ENCODE results near the gene AKR1C4.
A peak's percentile ranks its signal among the peaks of the same experiment; 100 is the strongest.
"Not testable (repeated sequence)": the region's sequence is repeated elsewhere in the genome, so short reads cannot be mapped to it uniquely, and the experiment has no call there.

The AKR1C4 gene

DNA sequence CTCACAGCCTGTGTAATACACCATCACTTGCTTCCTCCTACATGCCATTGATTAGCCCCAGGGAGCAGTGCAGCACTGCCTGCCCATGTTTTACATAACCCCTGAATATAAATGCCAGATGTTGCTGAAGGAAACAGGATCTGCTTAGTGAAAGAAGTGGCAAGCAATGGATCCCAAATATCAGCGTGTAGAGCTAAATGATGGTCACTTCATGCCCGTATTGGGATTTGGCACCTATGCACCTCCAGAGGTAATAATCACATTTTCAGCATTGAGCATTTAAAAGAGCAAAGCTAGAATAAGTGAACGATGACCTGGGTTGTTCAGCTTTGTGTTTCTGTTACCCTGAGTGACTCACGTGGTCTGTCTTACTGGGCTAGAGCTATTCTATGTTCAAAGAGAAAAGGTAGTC is at the start of gene AKR1C4:
Gene AKR1C4, plus strand, starts transcription at position 136 of the 412 bp plus-strand sequence. Its CDS starts 31 bp downstream, at position 167.
- no peak for DNase-seq (ENCODE audit: low spot score)

DNA sequence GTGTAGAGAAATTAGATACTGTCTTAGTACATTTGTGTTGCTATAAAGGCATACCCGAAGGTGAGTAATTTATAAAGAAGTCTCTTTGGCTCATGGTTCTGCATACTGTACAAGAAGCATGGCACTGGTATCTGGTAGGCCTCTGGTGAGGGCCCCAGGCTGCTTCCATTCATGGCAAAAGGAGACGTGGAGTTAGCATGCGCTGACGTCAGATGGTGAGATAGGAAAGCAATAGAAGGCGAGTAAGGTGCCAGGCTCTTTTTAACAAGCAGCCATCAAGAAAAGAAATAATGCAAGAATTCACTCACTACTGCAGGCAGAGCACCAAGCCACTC is 49.8 kb upstream of the AKR1C4 start:
- DNase-seq (ENCODE audit: low spot score), result no peak

DNA sequence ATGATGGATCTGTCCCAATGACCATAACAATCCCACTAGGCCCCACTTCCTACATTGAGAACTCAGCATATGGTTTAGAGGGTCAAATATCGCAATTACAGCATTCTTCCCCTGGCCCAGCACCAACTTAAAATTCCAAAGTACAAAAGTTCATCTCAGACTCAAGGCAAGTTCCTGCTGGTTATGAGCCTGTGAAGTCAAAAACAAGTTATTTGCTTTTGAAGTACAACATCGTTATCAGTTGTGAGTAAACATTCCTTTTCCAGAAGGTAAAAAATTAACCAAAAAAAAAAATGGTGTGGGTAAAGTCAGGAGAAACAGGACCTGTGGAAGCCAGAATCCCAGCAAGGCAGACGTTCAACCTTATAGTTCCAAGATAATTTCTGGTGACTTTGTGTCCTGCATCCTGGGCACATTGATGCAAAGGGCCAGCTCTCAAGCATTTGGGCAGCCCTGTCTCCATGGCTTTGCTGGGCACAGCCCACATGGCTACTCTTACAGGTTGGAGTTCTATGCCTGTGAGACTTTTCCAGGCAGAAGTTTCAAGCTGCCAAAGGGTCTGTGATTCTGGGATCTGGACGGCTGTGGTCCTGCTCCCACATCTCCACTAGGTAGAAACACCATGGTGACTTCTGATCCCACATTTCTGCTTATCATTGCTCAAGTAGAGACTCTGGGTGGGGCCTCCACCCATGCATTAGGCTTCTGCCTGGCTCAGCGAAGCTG is 49.2 kb upstream of the AKR1C4 start:
- peak; percentile 84 for DNase-seq (ENCODE audit: low spot score)

DNA sequence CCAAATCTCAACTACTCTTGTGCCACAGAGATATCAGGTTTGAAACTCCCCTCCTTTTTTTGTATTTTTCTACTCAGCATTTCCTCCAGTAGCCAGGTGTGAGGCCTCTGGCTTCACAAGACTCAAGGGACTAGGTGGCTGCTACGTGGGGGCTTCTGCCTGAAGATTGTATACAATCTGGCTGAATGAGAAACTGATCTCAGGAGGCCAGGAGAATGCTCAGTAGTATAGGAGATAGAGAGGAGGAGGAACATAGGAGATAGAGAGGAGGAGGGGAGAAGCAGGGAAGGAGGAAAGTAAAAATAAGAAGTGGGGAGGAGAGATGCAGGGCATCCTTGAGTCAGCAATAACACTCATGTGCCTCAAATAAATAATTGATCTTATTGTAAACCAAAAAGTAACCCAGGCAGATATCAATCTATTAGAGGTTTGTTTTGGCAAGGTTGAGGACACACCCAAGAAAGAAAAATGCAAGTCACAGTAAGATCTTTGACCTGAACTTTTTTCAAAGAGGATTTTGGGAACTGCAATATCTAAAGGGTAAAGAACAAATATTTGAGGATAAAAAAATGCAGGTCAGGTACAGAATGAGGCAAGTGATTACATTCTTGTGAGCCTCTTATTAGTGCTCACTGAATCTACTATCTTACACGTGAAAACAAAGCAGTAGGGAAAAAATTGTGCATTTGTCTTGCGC is 48.5 kb upstream of the AKR1C4 start:
- peak; percentile 71 for DNase-seq (ENCODE audit: low spot score)

DNA sequence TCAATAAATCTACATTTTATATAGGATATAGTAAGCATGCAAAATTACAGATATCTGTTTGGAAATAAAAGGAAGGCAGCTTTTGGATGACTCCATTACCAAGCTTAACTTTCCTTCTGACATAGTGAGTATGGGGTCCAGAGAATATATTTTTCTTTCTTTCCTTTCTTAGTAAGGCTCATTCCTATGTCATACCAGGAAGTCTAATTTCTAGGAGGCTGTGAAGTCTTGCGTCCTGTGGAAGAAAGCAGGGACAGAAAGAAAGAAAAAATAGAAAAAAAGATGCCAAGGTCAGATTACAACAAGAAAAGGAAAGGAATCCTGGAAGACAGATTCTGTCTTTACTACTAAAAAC is 48.0 kb upstream of the AKR1C4 start:
- no peak for DNase-seq (ENCODE audit: low spot score)

DNA sequence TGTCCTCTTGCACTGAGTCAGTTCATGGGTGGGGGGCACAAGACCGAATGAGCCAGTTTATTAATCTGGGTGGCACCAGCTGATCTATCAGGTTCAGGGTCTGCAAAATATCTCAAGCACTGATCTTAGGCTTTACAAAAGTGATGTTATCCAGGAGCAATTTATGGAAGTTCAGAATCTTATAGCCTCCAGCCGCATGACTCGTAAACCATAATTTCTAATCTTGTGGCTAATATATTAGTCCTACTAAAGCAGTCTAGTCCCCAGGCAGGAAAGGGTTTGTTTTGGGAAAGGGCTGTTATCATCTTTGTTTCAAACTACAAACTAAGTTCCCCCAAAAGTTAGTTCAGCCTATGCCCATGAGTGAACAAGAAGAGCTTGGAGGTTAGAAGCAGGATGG is 45.6 kb upstream of the AKR1C4 start:
- DNase-seq (ENCODE audit: low spot score), result no peak

DNA sequence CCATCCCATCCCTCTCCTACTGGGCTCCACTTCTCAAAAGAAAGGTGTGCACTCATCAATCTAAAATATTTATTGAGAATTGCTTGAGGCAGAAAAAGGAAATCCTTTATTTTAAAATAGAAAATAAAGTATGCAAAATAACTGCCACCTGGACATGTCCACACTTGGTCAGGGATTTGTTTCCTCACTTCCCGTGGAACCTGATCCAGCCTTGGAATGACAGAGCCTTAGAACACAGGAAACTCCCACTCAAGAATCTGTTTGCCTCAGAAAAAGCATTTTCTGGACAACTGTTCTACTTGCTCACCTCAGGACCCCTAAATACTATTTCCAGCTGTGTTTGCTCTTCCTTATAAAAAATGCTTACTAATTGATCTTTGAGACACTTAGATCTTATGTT is 40.7 kb upstream of the AKR1C4 start:
- no peak for DNase-seq (ENCODE audit: low spot score)

DNA sequence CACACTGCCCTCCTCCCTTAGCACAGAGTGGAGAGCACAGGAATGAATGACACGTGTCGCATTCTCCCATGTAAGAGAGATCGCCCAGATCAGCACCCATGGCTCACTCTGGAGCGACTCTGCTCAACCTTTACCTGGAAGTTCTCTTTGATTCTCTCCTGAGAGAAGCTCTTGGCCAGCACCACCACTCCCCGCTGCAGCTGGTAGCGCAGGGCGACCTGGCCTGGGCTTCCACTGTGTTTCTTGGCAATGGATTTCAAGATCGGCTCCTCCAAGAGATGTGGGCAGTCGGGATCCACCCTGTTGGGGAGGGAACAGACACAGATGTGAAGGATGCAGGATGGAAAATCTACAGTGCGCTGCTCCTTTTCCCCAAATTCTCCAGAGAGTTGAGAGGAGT is 39.1 kb upstream of the AKR1C4 start:
- no peak for DNase-seq (ENCODE audit: low spot score)

DNA sequence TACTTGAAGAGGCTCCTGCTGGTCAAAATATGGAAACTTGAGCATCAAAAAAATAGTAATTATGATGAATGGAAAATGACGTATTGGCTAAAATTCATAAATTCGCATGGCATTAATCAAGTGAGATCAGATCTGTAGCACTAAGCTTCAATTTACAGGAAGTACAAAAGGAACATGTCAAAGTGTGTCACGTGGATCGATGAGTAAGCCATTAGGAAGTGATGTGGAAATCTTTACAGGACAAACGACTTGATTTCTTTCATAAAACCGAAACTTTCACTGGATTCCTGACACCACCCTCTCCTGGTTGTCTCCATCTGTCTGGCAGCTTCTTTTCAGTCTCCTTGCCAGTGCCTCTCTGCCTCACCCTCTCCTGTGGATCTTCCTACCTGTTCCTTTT is 37.5 kb upstream of the AKR1C4 start:
- no peak for DNase-seq (ENCODE audit: low spot score)

DNA sequence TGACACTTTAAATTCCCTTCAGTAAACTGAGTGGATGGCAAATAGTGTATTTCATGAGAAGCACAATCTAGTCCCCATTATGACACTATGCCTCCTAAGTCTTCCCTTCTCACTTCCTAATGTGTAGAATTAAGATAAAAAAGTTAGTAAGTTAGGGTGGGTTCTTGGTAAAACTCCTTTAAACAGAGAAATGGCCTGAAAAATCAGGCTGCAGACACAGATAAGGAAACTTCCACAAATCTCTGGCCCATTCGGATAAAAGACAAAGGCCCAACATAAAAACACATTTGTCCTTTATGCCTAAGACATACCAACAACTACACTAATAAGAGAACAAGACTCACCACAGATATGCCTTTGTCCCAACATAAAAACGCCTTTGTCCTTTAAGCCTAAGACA is 33.1 kb upstream of the AKR1C4 start:
- DNase-seq (ENCODE audit: low spot score), result no peak

DNA sequence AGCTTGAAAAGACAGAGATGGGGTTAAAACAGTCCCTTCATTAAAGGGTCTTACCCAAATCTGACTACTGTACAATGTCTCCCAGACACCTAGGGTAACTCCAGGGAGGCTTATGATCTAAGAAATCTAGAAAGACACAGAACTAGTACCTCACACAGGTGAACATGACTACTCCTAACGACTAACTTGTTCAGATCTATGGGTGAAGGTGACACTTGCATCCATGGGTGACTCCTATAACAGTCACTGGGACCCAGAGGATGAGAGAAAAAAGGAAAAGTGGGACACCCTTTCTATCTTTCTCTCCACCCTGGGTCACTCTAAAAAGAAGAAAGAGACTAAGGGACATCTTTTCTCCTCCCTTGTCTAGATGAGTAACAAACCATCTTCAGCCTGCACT is 30.9 kb upstream of the AKR1C4 start:
- no peak for DNase-seq (ENCODE audit: low spot score)

DNA sequence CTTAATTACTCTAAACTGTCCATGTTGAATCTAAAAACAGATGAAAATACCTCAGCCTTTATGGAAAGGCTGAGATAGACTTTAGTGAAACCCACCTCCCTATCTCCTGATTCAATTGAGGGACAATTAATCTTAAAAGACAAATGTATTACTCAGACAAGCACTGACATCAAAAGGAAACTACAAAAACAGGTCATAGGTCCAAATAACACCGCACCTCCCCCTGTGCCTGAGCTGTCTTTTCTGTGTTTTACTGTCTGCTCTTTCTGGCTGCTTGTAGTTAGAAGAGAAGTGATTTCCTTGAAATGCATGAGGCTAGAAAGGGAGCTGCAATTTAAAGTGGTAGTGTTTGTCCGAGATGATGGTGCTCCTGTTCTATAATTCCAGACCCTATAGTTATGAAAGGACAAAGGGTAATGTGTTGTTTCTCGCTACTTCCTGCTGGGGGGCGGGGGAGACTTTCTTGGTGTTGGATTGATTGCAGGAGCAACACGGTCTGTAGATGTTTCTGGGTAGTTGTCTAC is 27.7 kb upstream of the AKR1C4 start:
- no peak for DNase-seq (ENCODE audit: low spot score)

DNA sequence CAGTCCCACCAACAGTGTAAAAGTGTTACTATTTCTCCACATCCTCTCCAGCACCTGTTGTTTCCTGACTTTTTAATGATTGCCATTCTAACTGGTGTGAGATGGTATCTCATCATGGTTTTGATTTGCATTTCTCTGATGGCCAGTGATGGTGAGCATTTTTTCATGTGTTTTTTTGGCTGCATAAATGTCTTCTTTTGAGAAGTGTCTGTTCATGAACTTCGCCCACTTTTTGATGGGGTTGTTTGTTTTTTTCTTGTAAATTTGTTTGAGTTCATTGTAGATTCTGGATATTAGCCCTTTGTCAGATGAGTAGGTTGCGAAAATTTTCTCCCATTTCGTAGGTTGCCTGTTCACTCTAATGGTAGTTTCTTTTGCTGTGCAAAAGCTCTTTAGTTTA is 21.1 kb upstream of the AKR1C4 start:
- not testable (repeated sequence) for DNase-seq (ENCODE audit: low spot score)

DNA sequence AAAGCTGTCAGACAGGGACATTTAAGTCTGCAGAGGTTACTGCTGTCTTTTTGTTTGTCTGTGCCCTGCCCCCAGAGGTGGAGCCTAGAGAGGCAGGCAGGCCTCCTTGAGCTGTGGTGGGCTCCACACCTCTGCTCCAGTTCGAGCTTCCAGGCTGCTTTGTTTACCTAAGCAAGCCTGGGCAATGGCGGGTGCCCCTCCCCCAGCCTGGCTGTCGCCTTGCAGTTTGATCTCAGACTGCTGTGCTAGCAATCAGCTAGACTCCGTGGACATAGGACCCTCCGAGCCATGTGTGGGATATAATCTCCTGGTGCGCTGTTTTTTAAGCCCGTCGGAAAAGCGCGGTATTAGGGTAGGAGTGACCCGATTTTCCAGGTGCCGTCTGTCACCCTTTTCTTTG is 16.1 kb upstream of the AKR1C4 start:
- not testable (repeated sequence) for DNase-seq (ENCODE audit: low spot score)

DNA sequence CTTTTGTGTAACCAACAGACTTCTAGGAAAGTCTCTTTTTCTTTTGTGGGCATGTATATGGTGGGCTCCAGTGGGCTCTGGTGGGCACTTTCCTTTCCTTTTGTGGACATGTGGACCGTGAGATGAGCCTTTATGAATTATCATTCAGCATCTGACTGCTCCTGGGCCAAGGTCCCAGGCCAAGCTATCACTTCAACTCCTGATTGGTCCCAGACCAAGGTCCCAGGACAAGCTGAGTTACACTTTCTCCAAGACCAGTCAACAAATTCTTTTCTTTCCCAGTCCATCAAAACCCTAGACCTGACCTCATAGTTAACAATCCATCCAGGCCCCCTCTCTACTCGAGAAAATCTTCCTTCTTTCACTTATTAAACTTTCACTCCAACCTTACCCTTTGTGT is 12.7 kb upstream of the AKR1C4 start:
- DNase-seq (ENCODE audit: low spot score), result no peak

DNA sequence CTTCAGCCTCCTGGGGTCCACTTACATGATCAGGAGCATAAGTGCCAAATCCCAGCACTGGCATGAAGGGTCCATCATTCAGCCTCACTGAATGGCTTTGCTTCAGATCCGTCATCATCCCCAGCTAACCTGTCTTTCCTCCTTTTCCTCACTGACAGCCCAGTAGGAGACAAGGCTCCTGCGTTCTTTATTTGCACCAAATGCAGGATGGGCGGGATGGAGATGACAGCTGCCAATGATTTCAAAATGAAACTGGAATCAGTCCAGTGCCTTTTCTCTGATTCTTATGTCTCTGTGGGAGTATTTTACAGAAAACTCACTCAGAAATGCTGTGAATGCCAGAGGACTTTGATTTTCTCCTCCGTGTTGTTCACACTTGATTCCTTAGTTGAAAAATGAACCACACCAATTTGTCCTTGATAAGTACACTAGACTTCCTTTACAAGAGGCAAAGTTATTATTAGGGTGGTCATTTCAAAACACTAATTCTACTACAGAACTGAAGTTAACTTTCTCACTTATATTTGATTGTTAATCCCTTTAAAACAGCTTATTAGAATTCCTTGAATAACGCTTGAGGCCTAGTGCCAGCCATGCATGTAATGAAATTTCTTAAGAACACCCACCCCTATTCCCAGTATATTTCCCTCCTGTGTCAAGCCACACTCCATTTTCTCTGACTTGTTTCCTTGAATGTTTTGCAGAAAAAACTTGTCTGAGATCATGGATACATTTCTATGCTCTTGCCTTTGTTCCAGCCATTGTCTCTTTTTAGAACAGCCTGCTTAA is 11.5 kb upstream of the AKR1C4 start, which contains the start of gene AKR1C8:
Gene AKR1C8, minus strand, starts transcription at position 164 of the 789 bp plus-strand sequence. Its CDS starts 46 bp downstream, at position 118.
- DNase-seq (ENCODE audit: low spot score), result no peak

DNA sequence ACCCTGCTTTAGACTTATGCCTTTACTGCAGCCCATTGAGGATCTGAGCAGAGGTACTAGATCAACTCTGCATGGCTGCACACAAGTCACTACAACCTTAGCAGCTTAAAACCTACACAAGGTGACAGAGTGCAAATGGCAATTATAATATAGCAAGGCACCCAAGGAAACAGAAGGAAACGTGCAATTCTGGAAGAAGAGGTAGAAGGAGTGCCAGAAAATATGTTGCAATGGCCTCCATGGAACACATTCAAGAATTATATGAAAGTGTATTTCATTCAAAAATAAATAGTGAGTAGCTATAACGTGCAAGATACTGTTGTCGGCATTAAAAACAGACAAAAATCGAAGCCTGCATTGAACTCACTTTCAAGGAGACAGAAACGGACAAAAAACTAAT is 8.8 kb upstream of the AKR1C4 start:
- DNase-seq (ENCODE audit: low spot score), result no peak

DNA sequence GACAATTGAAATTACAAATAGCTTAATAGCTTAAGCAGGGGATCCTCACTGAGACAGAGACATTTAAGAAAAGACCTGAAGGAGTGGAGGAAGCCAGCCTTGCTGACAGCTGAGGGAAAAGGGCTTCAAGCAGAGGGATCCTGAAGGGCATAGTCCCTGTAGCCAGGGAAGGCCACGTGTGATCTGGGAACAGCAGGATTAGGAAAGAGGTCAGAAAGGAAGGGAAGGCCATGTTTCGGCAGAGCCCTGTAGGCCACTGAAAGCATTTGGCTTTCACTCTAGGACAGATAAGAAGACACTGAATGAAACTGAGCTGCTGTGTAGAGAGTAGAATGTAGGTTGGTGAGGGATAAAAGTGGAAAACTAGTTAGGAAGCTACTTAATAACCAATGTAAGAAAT is 8.3 kb upstream of the AKR1C4 start:
- DNase-seq (ENCODE audit: low spot score), result no peak

DNA sequence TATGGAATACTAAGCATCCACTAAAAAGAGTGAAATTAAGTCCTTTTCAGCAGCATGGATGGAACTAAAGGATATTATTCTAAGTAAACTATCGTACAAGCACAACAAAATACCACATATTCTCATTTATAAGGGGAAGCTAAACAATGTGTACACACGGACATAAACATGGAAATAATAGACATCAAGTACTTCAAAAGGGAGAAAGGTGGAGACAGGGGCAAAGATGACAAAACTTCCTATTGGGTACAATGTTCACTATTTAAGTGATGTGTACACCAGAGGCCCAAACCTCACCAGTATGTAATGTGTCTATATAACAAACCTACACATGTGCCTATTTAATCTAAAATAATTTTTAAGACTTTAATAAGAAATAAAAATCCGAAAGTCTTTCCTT is 2.2 kb upstream of the AKR1C4 start:
- DNase-seq (ENCODE audit: low spot score), result no peak

DNA sequence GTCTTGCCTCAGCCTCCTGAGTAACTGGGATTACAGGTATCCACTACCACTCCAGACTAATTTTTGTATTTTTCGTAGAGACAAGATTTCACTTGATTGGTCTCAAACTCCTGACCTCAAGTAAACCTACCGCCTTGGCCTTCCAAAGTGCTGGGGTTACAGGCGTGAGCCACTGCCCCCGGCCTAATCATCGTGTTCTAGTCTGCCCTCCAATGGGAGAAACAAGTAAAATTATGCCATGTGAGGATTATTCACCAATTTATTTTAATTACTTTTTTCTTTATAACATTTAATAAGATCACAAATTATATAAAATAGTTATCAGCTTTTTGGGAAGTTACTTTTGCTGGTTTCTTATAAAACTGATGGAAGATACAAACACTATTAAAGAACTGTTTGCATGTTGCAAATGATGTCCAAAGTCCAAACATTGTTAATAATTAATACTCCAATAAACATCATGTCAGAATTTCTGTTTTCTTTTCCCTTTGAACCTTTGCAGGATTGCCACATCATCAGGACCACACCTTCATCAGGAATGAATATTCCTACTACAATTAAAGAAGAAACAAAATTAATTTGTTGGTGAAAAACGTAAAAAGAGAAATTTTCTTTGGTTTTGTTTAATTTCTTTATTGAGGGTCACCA is 786 bp upstream of the AKR1C4 start:
- DNase-seq (ENCODE audit: low spot score), result peak; percentile 70

DNA sequence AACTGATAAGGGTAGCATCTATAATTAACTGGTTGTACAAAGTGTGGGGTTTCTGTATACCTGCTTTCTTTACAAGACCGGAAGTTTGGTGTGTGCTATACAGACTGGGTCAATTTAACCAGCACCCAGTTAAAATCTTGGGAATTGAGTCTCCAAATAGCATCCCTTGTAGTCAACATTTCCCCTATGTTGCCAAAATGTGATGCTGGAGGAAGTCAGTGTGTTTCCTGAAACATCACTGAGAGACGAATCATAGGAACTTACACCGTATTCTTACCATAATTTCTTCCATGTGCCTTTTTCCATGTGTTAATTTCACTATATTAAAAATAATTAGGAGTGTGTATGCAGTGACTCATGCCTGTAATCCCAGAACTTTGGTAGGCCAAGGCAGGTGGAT is 1.7 kb downstream of the AKR1C4 start:
- DNase-seq (ENCODE audit: low spot score), result no peak

DNA sequence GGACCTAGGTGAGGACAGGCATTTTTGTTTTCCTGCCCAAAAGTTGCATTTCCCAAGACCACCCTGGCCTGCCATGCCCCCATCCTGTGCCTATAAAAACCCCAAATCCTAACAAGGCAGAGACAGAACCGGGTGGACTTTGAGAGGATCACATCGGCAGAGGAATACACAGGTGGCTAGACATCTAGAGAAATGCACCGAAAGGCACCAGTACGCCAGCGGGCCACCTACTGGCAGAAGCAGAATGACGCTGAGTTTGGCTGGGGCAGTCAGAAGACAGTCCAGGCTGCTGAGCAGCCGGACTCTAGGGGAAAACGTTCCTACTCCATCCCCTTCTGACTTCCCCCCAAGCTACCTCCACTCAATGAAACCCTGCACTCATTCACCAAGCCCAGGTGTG is 2.8 kb downstream of the AKR1C4 start:
- no peak for DNase-seq (ENCODE audit: low spot score)

All from LoVo (cell line).